Right atrium auricular region (tissue), 2 donors: Measurements from ENCODE around the gene NSA2. TPM values are rescaled to one million over a fixed set of nuclear protein-coding genes. Genes with fewer than 3 reads are reported as not detected.
A peak's percentile ranks its signal among the peaks of the same experiment; 100 is the strongest.

Experiments used
- DNase-seq: peaks from one replicate; pipeline ENCODE4 v3.0.0-alpha.2; 2019; ENCODE audit warnings: low spot score
- H3K27ac ChIP-seq, 2 donors: fragments of 200-600 bp; sonication (generic); 1 replicate in 1 of 2; 2 replicates in 1 of 2; pipeline ENCODE4 v1.5.1; 2016 to 2019
- H3K27me3 ChIP-seq, 2 donors: fragments of 200-600 bp; sonication (generic); one replicate each; pipeline versions ENCODE4 v1.5.1 to v1.6.0; 2017 to 2019
- H3K36me3 ChIP-seq: fragments of 200-600 bp; sonication (generic); one replicate; pipeline ENCODE4 v1.5.1; 2016
- H3K4me1 ChIP-seq, 2 donors: fragments of 200-600 bp; sonication (generic); one replicate each; pipeline versions ENCODE4 v1.5.1 to v1.6.0; 2017 to 2019
- H3K4me3 ChIP-seq, 2 donors: fragments of 200-600 bp; sonication (generic); 1 replicate in 1 of 2; 2 replicates in 1 of 2; pipeline ENCODE4 v1.5.1; 2017 to 2019; ENCODE audit warnings: mild to moderate bottlenecking in 1 of 2, moderate library complexity in 1 of 2
- H3K9me3 ChIP-seq, 2 donors: fragments of 200-600 bp; sonication (generic); one replicate each; pipeline ENCODE4 v1.5.1; 2019
- total RNA-seq, 2 donors: library from RNA; depleted of rRNA; stranded (reverse); fragments of >200 nt; gene quantifications; one replicate each; pipeline ENCODE4 v1.1.0, GENCODE V29; 2016
- TF ChIP-seq, protein P1 (sequence below), 2 donors: fragments of 200-600 bp; sonication (generic); IDR thresholded peaks; one replicate each; pipeline ENCODE4 v1.5.1; 2019; ENCODE audit warnings: antibody characterized with exemption in 2 of 2

The NSA2 gene
- 10 to 100 TPM; 65.8 to 69.3 TPM for total RNA-seq

DNA sequence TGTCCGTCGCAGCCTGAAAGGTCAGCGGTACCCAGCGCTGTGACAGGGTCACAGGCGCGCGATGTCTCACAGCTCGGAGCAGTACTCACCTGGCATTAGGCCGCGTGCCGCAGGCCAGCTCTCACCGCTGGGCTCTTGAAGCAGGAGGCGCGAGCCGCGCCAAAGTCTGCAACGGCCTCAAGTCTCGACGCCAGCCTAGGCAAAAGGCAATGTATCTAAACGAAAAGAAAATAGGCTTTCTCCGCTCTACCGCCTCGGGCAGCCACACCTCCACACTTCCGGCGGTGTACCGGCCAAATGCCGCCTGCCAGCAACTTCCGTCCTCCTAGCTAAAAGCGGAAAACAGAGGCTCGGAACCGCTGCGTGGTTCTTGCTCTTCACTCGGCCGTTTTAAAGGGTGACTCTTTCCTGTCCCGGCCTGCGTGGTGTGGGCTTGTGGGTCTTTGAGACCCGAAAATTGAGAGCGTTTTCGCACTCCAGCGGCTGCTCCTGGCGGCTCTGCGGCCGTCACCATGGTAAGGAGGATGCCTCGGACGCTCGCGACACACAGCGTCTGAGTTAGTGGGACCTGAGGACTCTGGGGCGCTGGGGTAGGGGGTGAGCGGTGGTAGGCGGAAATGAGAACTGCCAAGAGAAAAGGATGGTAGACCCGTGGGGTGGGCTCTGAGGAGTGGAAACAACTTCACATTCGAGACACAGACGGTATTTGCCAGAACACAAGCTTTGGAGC is at the start of gene NSA2, which contains the start of gene GFM2:
Gene NSA2 (plus strand): TSS at position 401 of the 730 bp plus-strand sequence. CDS start 112 bp downstream, at position 513.
Gene GFM2 (minus strand): TSS at position 269 of the 730 bp plus-strand sequence. CDS start 3,375 bp downstream, outside the sequence.
- H3K27me3 ChIP-seq = no peaks in the 10 kb centered on the region
- TF ChIP-seq, protein P1, sequence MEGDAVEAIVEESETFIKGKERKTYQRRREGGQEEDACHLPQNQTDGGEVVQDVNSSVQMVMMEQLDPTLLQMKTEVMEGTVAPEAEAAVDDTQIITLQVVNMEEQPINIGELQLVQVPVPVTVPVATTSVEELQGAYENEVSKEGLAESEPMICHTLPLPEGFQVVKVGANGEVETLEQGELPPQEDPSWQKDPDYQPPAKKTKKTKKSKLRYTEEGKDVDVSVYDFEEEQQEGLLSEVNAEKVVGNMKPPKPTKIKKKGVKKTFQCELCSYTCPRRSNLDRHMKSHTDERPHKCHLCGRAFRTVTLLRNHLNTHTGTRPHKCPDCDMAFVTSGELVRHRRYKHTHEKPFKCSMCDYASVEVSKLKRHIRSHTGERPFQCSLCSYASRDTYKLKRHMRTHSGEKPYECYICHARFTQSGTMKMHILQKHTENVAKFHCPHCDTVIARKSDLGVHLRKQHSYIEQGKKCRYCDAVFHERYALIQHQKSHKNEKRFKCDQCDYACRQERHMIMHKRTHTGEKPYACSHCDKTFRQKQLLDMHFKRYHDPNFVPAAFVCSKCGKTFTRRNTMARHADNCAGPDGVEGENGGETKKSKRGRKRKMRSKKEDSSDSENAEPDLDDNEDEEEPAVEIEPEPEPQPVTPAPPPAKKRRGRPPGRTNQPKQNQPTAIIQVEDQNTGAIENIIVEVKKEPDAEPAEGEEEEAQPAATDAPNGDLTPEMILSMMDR (IDR thresholded peaks at IDR 0.05) = no peak
- peak within 1 kb of the TSS; percentile 94 to 98 for H3K4me3 ChIP-seq
- peak within 1 kb of the TSS; percentile 79 to 83 for H3K27ac ChIP-seq
- DNase-seq = peak; percentile 92
- no peaks in the 10 kb centered on the region for H3K9me3 ChIP-seq
- H3K36me3 ChIP-seq = peaks cover 18% of the 10 kb centered on the region
- peaks cover 0 to 33% of the 10 kb centered on the region in 2 donors for H3K4me1 ChIP-seq

DNA sequence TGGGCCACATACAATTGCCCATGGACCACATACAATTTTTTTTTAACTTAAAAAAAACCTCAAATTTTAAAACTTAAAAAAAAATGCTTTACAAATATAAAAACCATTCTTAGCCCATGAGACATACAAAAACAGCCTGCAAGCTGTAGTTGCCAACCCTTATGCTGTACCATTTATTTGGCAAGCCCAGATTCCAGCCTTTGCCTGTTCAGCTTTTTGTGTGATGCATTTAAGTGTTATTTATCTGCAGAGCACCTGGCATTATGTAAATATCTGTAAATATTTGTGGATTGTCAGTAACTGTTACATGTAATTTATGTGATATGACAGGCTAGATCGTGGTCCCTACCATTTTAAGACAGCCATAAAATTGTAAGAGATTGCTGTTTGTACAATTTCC is 49.5 kb upstream of the NSA2 start:
- Histone ChIP-seq H3K4me3 (no peak overlapping the region), H3K36me3 (peaks cover 52% of the 10 kb centered on the region)
- no peak for DNase-seq

DNA sequence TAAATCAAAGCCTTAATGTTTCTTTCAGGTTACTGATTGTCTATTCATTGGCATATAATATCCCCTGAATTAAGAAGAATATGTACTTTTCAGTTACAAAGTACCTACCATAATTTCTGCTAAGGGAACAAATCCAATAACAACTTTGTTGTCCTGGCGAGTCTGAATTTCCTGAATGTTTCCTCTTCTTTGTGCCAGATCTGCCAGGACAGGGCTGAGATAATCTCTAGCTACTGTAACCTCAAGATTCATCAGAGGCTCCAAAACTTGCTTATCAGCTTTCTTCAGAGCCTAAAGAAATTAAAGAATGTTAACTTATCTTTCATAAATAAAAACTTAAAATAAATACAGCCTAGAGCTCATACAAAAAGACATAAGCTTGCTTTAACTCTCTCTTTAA is 44.8 kb upstream of the NSA2 start:
- no peaks in the 10 kb centered on the region for H3K4me1 ChIP-seq
- no peaks in the 10 kb centered on the region for H3K9me3 ChIP-seq
- no peaks in the 10 kb centered on the region for H3K27me3 ChIP-seq
- TF ChIP-seq, protein P1 (IDR thresholded peaks at IDR 0.05) = no peak
- H3K4me3 ChIP-seq = no peak overlapping the region
- peaks cover 71% of the 10 kb centered on the region for H3K36me3 ChIP-seq
- DNase-seq = no peak
- no peak overlapping the region for H3K27ac ChIP-seq

More for the DNA sequence above, 49.5 kb upstream of the NSA2 start:
- Histone ChIP-seq H3K9me3 (no peaks in the 10 kb centered on the region), H3K27me3 (no peaks in the 10 kb centered on the region), H3K27ac (no peak overlapping the region), H3K4me1 (no peaks in the 10 kb centered on the region)
- TF ChIP-seq, protein P1 (IDR thresholded peaks at IDR 0.05) = no peak

DNA sequence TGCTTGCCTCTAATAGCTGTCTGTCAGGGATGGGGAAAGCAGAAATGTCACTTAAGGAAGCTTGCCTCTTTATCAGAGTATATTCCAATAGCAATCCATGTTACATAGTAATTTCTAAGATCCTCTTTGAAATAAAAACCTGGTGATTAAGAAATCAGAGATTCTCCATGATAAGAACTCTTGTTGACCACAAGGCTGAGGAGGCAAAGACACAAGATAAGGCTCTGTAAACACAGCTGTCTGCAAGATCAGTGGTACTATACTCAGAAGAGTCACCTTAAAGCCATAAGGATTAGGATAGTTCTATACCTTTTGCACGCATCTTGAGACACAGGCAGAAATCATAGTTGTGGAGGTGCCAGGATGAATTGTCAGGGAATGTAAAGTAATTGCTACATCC is 41.7 kb upstream of the NSA2 start:
- Histone ChIP-seq H3K4me1 (no peaks in the 10 kb centered on the region), H3K27ac (no peak overlapping the region), H3K27me3 (no peaks in the 10 kb centered on the region), H3K4me3 (no peak overlapping the region), H3K36me3 (peaks cover 60% of the 10 kb centered on the region), H3K9me3 (no peaks in the 10 kb centered on the region)
- TF ChIP-seq, protein P1 (IDR thresholded peaks at IDR 0.05) = no peak
- DNase-seq = no peak

DNA sequence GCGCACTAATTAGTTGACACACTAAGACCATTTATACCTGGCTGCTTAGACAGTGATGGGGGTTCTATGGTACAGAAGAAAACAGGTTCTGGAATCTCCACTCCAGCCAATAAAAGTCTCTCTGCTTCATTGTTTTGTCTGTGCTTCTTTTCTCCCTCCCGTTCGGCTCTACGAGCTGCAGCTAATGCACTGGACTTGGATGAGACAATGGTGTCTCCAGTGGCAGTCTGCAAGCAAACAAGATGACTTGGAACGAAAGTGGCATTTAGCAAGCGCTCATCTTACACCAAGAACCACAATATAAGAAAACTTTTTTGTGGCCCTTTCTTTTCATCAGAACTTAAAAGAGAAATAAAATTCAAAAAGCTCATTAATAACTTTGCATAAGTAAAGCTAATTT is 30.3 kb upstream of the NSA2 start:
- Histone ChIP-seq H3K36me3 (peaks cover 60% of the 10 kb centered on the region), H3K4me3 (no peak overlapping the region), H3K9me3 (no peaks in the 10 kb centered on the region), H3K27ac (no peak overlapping the region), H3K27me3 (no peaks in the 10 kb centered on the region), H3K4me1 (no peaks in the 10 kb centered on the region)
- DNase-seq = no peak
- TF ChIP-seq, protein P1 (IDR thresholded peaks at IDR 0.05) = no peak
